ENCODE results near the gene AK5.
"Not testable (repeated sequence)": the region's sequence is repeated elsewhere in the genome, so short reads cannot be mapped to it uniquely, and the experiment has no call there.

AK5 gene

GRCh38 chr1:77399250-77400086, 117.6 kb downstream of the AK5 start:
- DNase-seq (ENCODE audit: low read depth) = no peak

- no peak for DNase-seq (ENCODE audit: low read depth)
Measured at GRCh38 chr1:77400781-77401180, 119.0 kb downstream of the AK5 start.

GRCh38 chr1:77401384-77401783, 119.6 kb downstream of the AK5 start:
- no peak for DNase-seq (ENCODE audit: low read depth)

GRCh38 chr1:77405186-77405585, 123.4 kb downstream of the AK5 start:
- no peak for DNase-seq (ENCODE audit: low read depth)

GRCh38 chr1:77406661-77407060, 124.8 kb downstream of the AK5 start:
- no peak for DNase-seq (ENCODE audit: low read depth)

- no peak for DNase-seq (ENCODE audit: low read depth)
Measured at GRCh38 chr1:77407738-77408375, 126.0 kb downstream of the AK5 start.

- DNase-seq (ENCODE audit: low read depth) = not testable (repeated sequence)
Measured at GRCh38 chr1:77408933-77409332, 127.1 kb downstream of the AK5 start.

- DNase-seq (ENCODE audit: low read depth) = no peak
Measured at GRCh38 chr1:77412069-77412819, 130.4 kb downstream of the AK5 start.

GRCh38 chr1:77412820-77413530, 131.2 kb downstream of the AK5 start:
- DNase-seq (ENCODE audit: low read depth) = no peak

GRCh38 chr1:77413541-77414335, 131.9 kb downstream of the AK5 start:
- no peak for DNase-seq (ENCODE audit: low read depth)

GRCh38 chr1:77415579-77415978, 133.8 kb downstream of the AK5 start:
- no peak for DNase-seq (ENCODE audit: low read depth)

GRCh38 chr1:77416692-77417450, 135.1 kb downstream of the AK5 start:
- no peak for DNase-seq (ENCODE audit: low read depth)

- not testable (repeated sequence) for DNase-seq (ENCODE audit: low read depth)
Measured at GRCh38 chr1:77418055-77418454, 136.2 kb downstream of the AK5 start.

GRCh38 chr1:77421504-77422233, 139.8 kb downstream of the AK5 start:
- DNase-seq (ENCODE audit: low read depth) = no peak

GRCh38 chr1:77424236-77424635, 142.4 kb downstream of the AK5 start:
- no peak for DNase-seq (ENCODE audit: low read depth)

GRCh38 chr1:77428068-77428467, 146.2 kb downstream of the AK5 start:
- DNase-seq (ENCODE audit: low read depth) = no peak

GRCh38 chr1:77430966-77431690, 149.3 kb downstream of the AK5 start:
- DNase-seq (ENCODE audit: low read depth) = no peak

GRCh38 chr1:77433934-77434333, 152.1 kb downstream of the AK5 start:
- DNase-seq (ENCODE audit: low read depth) = no peak

GRCh38 chr1:77434967-77435366, 153.1 kb downstream of the AK5 start:
- DNase-seq (ENCODE audit: low read depth) = no peak

Data from activated T-helper 9 cell treated with anti-CD3 and anti-CD28 coated beads, Interleukin-2, amount 50 U/mL, for 16 hours (primary cell).